GM18505 (cell line): ENCODE results near the gene LILRA1.
"Not testable (repeated sequence)": the region's sequence is repeated elsewhere in the genome, so short reads cannot be mapped to it uniquely, and the experiment has no call there.

Experiments used
- ATAC-seq: cut with Tn5 transposase; IDR thresholded peaks from one replicate; pipeline ENCODE4 v1.9.1; 2021; ENCODE audit not compliant: unreplicated experiment
- POLR2A ChIP-seq: IDR thresholded peaks from 4 replicates; pipeline ENCODE4 v1.6.1; 2011; ENCODE audit warnings: borderline replicate concordance; ENCODE audit not compliant: insufficient read depth, insufficient read length; ENCODE audit errors: extremely low read depth

The LILRA1 gene

GRCh38 chr19:54572696-54573311 is 20.6 kb upstream of the LILRA1 start:
- ATAC-seq = no peak
- no peak for TF ChIP-seq POLR2A

- TF ChIP-seq POLR2A = peak; percentile 11
- ATAC-seq = no peak
Measured at GRCh38 chr19:54573330-54573872, 20.0 kb upstream of the LILRA1 start, which contains the start of gene LILRA2. TSS of gene LILRA2 (plus strand) at chr19:54573790. CDS start at chr19:54573879, 89 bp downstream.

GRCh38 chr19:54574051-54574450 is 19.4 kb upstream of the LILRA1 start:
- TF ChIP-seq POLR2A = no peak
- ATAC-seq = no peak

GRCh38 chr19:54574527-54575056 is 18.8 kb upstream of the LILRA1 start:
- no peak for ATAC-seq
- no peak for TF ChIP-seq POLR2A

GRCh38 chr19:54575205-54575604 is 18.2 kb upstream of the LILRA1 start:
- not testable (repeated sequence) for ATAC-seq

GRCh38 chr19:54576411-54576976 is 16.9 kb upstream of the LILRA1 start:
- ATAC-seq = no peak
- no peak for TF ChIP-seq POLR2A

- ATAC-seq = no peak
- no peak for TF ChIP-seq POLR2A
Measured at GRCh38 chr19:54577334-54577733, 16.1 kb upstream of the LILRA1 start.

- not testable (repeated sequence) for ATAC-seq
Measured at GRCh38 chr19:54578268-54578667, 15.2 kb upstream of the LILRA1 start.

GRCh38 chr19:54586397-54586796 is 7.0 kb upstream of the LILRA1 start:
- ATAC-seq = no peak
- TF ChIP-seq POLR2A = no peak

- no peak for TF ChIP-seq POLR2A
- ATAC-seq = no peak
Measured at GRCh38 chr19:54587026-54587425, 6.4 kb upstream of the LILRA1 start.

GRCh38 chr19:54593931-54594626 is 647 bp downstream of the LILRA1 start:
- ATAC-seq = not testable (repeated sequence)

- no peak for ATAC-seq
- TF ChIP-seq POLR2A = no peak
Measured at GRCh38 chr19:54594737-54595136, 1.3 kb downstream of the LILRA1 start.

- ATAC-seq = not testable (repeated sequence)
Measured at GRCh38 chr19:54595680-54596436, 2.4 kb downstream of the LILRA1 start.

GRCh38 chr19:54600212-54600611 is 6.8 kb downstream of the LILRA1 start:
- ATAC-seq = no peak
- TF ChIP-seq POLR2A = no peak

- ATAC-seq = no peak
- no peak for TF ChIP-seq POLR2A
Measured at GRCh38 chr19:54606230-54606629, 12.8 kb downstream of the LILRA1 start.
